ENCODE results near the gene SEL1L3.

The SEL1L3 gene

DNA sequence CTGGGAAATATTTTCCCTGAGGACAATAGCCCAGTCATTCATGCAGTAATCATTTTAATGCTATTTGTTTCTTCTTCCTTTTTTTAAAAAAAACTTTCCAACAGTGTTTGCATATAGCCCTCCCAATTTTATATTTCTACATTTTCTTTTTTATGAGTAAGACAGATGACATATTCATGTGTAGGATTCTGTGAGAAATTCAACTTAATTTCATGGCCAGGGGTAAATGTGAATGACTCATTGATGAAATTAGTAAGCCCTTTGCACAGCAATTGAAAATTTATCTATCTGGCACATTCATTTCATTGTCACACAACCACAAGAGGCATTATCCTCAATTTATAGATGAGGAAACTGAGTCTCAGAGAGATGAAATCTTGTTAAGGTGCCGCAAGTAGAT, 37.5 kb upstream of the SEL1L3 start:
- Histone ChIP-seq H3K4me3 (ENCODE audit: low read length) (no peak overlapping the region), H3K4me1 (ENCODE audit: low read length) (peaks cover 20% of the 10 kb centered on the region), H3K9me3 (ENCODE audit: insufficient read depth, low read length) (no peaks in the 10 kb centered on the region), H3K4me2 (ENCODE audit: low read length) (no peak overlapping the region), H3K27ac (ENCODE audit: low read length) (no peak overlapping the region), H3K9ac (ENCODE audit: low read length) (no peak overlapping the region), H3K27me3 (ENCODE audit: low read depth, low read length) (no peaks in the 10 kb centered on the region), H4K20me1 (ENCODE audit: insufficient read depth, low read length) (no peaks in the 10 kb centered on the region), H3K36me3 (replicated peaks; ENCODE audit: low read depth, low read length) (no peaks in the 10 kb centered on the region), H2AFZ (ENCODE audit: low read depth, low read length) (no peak overlapping the region), H3K79me2 (ENCODE audit: low read length) (no peaks in the 10 kb centered on the region)
- no peak for TF ChIP-seq EZH2phosphoT487 (IDR thresholded peaks at IDR 0.05; ENCODE audit: low read depth)
- TF ChIP-seq, protein P1, sequence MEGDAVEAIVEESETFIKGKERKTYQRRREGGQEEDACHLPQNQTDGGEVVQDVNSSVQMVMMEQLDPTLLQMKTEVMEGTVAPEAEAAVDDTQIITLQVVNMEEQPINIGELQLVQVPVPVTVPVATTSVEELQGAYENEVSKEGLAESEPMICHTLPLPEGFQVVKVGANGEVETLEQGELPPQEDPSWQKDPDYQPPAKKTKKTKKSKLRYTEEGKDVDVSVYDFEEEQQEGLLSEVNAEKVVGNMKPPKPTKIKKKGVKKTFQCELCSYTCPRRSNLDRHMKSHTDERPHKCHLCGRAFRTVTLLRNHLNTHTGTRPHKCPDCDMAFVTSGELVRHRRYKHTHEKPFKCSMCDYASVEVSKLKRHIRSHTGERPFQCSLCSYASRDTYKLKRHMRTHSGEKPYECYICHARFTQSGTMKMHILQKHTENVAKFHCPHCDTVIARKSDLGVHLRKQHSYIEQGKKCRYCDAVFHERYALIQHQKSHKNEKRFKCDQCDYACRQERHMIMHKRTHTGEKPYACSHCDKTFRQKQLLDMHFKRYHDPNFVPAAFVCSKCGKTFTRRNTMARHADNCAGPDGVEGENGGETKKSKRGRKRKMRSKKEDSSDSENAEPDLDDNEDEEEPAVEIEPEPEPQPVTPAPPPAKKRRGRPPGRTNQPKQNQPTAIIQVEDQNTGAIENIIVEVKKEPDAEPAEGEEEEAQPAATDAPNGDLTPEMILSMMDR (IDR thresholded peaks at IDR 0.05; ENCODE audit: low read depth, low read length): no peak

DNA sequence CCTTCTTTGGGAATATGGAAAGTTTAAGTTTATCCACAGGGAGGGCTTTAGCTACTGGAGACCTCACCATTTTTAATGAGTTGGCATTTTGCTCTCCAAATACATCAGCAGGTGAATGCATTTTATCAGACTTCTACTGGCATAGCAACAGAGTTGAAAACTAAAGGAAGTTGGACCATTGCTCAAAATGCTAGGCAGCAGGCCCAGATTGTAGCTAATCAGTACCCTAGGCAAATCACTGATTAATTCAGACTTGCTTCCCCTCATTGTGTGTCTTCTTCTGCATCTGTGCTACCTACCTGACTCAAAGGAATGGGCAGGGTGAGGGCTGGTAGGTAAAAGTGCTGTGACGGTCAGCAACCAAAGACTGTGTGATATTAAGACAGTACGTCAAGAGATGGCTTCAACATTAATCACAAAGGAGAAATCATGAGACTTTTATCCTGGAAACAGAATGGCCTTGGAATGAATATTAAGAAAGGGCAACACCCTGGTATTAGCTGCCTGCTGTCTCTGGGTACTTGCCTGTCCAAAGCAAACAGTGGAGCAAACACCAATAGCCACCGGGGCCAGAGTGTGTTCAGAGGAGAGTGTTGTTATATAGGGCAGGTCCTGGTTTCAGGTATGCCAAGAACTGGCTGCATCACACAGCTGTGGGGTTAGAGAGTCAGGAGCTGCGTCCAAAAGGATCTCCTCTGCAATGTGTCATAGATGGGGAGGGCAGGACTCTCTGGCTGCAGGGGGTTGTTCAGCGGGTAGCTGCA, 34.2 kb upstream of the SEL1L3 start:
- Histone ChIP-seq H3K4me3 (ENCODE audit: low read length) (no peak overlapping the region), H2AFZ (ENCODE audit: low read depth, low read length) (no peak overlapping the region), H3K4me1 (ENCODE audit: low read length) (peaks cover 3% of the 10 kb centered on the region), H3K27me3 (ENCODE audit: low read depth, low read length) (no peaks in the 10 kb centered on the region), H4K20me1 (ENCODE audit: insufficient read depth, low read length) (no peaks in the 10 kb centered on the region), H3K27ac (ENCODE audit: low read length) (no peak overlapping the region), H3K36me3 (replicated peaks; ENCODE audit: low read depth, low read length) (no peaks in the 10 kb centered on the region), H3K79me2 (ENCODE audit: low read length) (no peaks in the 10 kb centered on the region), H3K4me2 (ENCODE audit: low read length) (no peak overlapping the region), H3K9me3 (ENCODE audit: insufficient read depth, low read length) (no peaks in the 10 kb centered on the region), H3K9ac (ENCODE audit: low read length) (no peak overlapping the region)
- no peak for TF ChIP-seq EZH2phosphoT487 (IDR thresholded peaks at IDR 0.05; ENCODE audit: low read depth)
- TF ChIP-seq, protein P1 (IDR thresholded peaks at IDR 0.05; ENCODE audit: low read depth, low read length): no peak

DNA sequence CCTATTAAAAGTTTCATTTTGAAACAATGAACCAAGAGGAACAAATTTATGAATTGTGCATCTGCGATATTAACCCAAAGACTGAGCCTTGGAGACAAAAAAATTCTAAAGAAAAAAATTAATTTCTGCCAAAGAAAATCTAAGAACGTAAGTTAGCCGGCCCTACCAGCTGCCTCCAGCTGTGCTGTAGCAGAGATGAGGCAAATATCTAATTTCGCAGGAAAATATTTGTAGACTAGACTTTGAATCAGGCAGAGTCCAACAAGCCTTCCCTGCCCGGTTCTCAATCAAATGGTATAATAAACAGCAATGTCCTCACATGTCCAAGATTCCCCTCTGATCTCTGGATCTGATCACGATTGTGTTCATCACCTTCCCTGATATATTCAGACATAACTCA, 30.0 kb upstream of the SEL1L3 start:
- no peaks in the 10 kb centered on the region for H3K9me3 ChIP-seq (ENCODE audit: insufficient read depth, low read length)
- H3K4me1 ChIP-seq (ENCODE audit: low read length): peaks cover 3% of the 10 kb centered on the region
- no peak overlapping the region for H3K4me2 ChIP-seq (ENCODE audit: low read length)
- no peak overlapping the region for H3K27ac ChIP-seq (ENCODE audit: low read length)
- no peak overlapping the region for H3K9ac ChIP-seq (ENCODE audit: low read length)
- no peaks in the 10 kb centered on the region for H3K36me3 ChIP-seq (replicated peaks; ENCODE audit: low read depth, low read length)
- no peaks in the 10 kb centered on the region for H4K20me1 ChIP-seq (ENCODE audit: insufficient read depth, low read length)
- H3K79me2 ChIP-seq (ENCODE audit: low read length): no peaks in the 10 kb centered on the region
- H3K4me3 ChIP-seq (ENCODE audit: low read length): no peak overlapping the region
- no peak for TF ChIP-seq EZH2phosphoT487 (IDR thresholded peaks at IDR 0.05; ENCODE audit: low read depth)
- TF ChIP-seq, protein P1 (IDR thresholded peaks at IDR 0.05; ENCODE audit: low read depth, low read length): no peak
- no peak overlapping the region for H2AFZ ChIP-seq (ENCODE audit: low read depth, low read length)
- H3K27me3 ChIP-seq (ENCODE audit: low read depth, low read length): no peaks in the 10 kb centered on the region

DNA sequence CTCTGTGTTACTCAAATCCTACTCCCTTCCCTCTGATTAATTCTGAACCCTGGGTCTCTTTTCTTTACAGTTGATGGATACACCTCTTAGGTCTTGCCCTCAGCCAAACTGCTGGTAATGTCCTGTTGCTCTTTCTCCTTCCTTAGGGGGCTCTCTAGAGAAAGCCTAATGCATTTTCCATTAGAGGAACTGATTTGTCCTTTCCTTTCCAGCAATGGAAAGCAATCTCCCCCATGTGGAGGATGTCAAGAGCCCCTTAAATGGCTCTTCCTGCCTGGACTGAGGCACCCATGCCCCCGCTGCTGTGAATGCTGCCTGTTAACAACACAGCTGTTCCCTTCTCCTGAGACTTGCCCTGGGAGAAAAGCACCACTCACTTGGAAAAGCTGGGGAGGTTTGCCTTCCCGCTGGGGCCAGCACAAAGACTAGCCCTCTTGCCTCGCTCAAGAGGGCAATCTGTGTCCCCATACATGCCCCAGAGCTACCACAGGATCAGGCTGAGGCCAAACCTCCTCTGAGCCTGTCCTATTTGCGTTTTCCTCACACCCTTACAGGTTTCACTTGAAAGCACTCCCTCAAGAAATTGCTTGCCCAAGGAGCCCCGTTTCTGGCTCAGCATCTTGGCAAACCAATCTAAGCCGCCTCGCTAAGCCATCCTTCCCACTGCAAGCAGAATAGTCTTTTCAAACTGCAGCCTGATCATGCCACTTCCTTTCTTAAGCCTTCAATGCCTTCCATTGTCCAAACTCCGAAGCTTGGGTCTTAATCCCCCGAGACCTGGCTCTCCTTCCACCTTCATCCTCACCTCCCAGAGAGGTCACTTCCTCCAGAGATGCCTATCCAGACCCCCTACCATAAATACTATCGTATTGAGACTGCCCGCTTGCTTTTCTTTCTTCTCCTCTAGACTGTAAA, 28.0 kb upstream of the SEL1L3 start:
- no peaks in the 10 kb centered on the region for H3K36me3 ChIP-seq (replicated peaks; ENCODE audit: low read depth, low read length)
- no peak overlapping the region for H3K27ac ChIP-seq (ENCODE audit: low read length)
- no peak overlapping the region for H3K4me3 ChIP-seq (ENCODE audit: low read length)
- H3K9ac ChIP-seq (ENCODE audit: low read length): no peak overlapping the region
- no peaks in the 10 kb centered on the region for H4K20me1 ChIP-seq (ENCODE audit: insufficient read depth, low read length)
- H3K4me1 ChIP-seq (ENCODE audit: low read length): no peaks in the 10 kb centered on the region
- no peaks in the 10 kb centered on the region for H3K79me2 ChIP-seq (ENCODE audit: low read length)
- H3K4me2 ChIP-seq (ENCODE audit: low read length): no peak overlapping the region
- no peak overlapping the region for H2AFZ ChIP-seq (ENCODE audit: low read depth, low read length)
- TF ChIP-seq, protein P1 (IDR thresholded peaks at IDR 0.05; ENCODE audit: low read depth, low read length): no peak
- TF ChIP-seq EZH2phosphoT487 (IDR thresholded peaks at IDR 0.05; ENCODE audit: low read depth): no peak
- no peaks in the 10 kb centered on the region for H3K9me3 ChIP-seq (ENCODE audit: insufficient read depth, low read length)
- H3K27me3 ChIP-seq (ENCODE audit: low read depth, low read length): no peaks in the 10 kb centered on the region
